ENCODE results near the gene LIMS1. TPM values are rescaled to one million over a fixed set of nuclear protein-coding genes. Genes with fewer than 3 reads are reported as not detected.
A peak's percentile ranks its signal among the peaks of the same experiment; 100 is the strongest.
"Not testable (repeated sequence)": the region's sequence is repeated elsewhere in the genome, so short reads cannot be mapped to it uniquely, and the experiment has no call there.

Gene LIMS1
- total RNA-seq, 1 donor from 2014 or later, result 217 TPM

DNA sequence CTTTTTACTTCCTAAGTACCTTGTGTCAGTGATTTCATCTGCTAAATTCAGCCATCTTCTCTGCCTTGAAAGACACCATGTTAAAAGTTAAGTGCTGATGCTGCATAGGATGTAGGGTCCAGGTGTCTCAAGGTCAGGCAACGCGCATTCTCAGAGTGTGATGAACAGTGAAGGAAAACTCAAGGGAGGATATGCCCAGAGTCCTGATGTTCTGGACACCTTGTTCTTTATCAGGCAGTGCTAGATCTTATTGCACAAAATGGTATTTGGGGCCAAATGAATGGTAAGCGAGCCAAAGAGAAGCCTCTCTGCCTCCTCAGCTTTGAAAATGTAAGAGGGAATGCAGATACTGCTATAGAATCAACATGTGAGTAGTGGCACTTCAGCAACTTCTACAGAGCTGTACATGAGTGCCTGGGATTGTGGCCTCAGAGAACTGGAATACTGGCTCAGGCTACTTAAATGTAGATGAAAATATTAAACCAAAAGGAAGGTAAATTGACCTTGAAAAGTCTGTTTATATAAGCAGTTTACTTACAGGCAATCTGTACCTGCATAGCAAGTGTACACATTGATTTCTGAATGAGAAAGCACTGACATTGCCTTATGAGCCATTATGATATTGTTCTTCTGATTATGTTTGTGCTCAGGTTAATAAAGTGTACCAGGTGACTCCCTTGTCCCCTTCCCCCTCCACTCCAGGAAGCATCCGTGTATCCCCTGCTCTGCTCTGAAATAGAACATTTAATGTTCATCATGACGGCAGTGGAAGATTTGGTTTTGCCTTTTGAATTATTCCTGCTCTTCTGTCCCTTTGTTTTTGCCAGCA, 98.3 kb downstream of the LIMS1 start:
- DNase-seq (ENCODE audit: low read depth in 2 of 2), result no peak

DNA sequence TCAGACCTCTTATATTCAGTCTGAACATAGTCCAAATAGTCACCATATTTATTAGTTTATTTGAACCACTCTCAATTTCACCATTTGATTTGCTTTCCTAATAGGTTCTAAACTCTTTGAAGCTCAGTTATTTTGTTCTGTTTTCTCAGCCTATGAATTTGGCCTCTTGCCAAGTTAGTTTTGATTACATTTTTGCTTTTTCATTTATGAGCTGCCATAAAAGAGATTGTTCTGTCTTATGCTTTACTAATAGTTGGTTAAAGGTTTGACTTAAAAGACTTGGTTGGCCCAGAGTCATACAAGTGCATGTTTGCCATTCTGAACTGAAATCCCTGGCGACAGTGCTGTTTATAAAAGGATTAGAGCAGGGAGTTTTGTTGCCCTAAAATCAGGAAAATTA, 99.1 kb downstream of the LIMS1 start:
- DNase-seq (ENCODE audit: low read depth in 2 of 2), result peak in 1 of 2 donors; percentile 64

DNA sequence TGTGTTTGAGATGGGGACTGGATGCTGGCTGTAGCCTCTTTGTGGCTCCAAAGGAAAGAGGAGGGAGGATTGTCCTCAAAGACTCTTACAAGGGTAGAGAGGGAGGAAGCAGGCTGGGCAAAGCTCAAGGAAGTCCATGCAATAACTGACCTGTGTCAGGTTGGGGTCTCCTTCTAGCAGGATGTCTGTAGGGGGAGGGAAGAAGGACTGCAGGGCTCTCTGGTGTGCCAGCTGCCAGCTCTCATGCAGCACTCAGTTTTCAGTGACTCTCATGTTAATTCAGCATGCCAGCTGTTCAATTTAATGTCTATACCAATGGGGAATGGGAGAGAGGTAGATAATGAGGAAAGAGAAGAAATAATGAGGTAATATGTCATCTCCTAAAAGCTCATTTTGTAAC, 99.7 kb downstream of the LIMS1 start:
- peak in 1 of 2 donors; percentile 39 for DNase-seq (ENCODE audit: low read depth in 2 of 2)

DNA sequence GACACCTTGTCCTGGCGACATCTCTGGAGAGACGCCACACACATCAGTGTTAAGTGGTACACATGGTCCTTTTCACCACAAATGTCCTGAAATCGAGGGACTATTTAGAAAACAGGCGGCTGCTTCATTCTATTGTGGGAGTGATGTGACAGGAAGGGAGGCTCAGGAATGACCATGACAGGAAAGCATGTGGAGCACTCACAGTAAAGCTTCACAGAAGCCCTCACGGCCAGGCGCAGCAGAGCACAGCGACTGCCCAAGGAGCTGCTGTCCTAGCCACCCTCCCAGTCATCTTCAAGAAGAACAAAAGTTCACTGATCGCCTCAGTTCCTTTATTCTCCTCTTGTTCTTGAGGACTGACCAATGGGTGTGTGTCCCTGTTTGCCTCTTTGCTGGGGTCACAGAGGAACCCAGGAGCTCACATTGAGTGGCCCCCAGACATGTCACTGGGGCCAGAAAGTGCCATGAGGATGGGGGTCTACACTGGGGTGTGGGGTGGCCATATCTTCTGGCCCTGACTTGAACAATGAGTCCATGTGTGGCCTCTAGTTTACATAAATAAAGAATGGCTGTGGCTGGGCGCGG, 100.4 kb downstream of the LIMS1 start:
- DNase-seq (ENCODE audit: low read depth in 2 of 2), result peak in 1 of 2 donors; percentile 59

DNA sequence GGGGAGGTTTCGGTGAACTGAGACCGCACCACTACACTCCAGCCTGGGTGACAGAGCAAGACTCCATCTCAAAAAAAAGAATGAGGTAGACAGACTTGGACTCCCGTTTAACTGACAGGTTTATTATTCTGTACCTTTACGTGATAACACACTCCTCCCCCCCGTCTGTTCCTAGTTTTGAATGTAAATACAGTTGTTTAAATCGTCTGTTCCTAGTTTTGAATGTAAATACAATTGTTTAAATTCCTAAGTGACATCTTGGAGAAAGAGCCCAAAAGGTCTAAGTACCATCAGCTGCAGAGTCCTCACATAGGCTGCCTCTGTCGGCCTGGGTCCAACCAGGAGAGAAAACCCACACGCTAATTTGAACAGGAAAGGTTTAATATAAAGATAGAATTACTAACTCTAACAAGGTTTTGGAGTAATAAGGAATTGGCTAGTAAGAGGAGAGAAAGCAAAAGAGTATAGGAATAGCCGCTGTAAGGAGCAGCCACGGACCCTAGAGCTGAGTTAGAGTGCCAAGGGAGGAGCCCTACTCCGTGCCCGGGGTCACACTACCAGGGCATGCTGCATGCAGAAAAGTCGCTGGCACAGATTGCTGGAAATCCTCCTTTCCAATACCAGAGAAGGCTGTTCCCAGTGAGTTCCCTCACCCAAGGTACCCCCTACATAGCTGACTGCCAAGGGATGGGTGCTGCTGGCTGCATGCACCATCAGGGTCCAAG, 101.5 kb downstream of the LIMS1 start:
- DNase-seq (ENCODE audit: low read depth in 2 of 2), result no peak

DNA sequence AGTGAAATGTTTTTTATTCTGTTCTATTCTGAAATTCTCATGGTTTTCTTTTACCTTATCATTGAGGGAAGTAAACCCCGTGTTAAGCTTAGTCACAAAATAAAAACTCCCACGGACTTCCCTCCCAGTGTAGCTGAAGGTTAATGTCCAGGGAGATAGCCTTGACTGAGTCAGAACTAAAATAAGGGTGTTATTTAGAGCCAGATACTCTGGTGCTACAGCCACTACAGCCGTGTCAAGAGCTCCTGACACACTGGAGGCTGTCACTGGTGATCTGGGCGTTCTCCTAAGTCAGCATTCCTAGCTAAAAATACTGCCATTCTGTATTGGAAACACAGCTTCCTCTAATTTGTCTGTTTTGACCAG, 103.0 kb downstream of the LIMS1 start:
- DNase-seq (ENCODE audit: low read depth in 2 of 2), result peak; percentile 96 to 99

DNA sequence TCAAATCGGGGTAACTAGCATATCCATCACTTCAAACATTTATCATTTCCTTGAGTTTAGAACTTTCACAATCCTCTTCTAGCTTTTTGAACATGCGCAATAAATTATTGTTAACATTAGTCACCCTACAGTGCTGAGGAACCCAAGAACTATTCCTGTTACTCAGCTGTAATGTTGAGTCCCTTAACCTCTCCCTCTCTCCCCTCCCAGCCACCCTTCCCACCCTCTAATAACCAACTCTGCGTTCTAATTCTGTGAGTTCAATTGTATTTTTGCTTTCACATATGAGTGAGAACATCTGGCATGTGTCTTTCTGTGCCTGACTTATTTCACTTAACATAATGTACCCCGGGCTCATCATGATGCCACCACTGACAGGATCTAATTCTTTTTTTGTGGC, 106.5 kb downstream of the LIMS1 start:
- peak in 1 of 2 donors; percentile 57 for DNase-seq (ENCODE audit: low read depth in 2 of 2)

DNA sequence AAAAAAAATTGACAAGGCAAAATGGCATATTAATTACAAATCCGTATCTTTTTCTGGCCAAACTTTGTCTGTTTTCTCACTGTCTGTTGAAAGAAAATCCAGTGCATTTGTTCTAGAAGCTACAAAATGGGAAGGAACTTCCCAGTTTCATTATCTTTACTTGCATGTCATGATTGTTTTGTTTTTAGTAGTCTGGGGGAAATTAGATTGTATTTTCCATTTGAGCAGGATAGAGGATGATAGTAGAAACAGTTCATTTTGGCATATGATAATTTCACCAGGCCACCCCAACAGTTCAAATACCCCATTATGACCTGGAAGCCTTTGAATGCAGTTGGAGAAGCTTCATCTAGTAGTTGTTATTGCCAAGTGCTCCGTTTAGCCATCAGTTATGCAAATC, 107.5 kb downstream of the LIMS1 start:
- peak; percentile 24 to 82 for DNase-seq (ENCODE audit: low read depth in 2 of 2)

DNA sequence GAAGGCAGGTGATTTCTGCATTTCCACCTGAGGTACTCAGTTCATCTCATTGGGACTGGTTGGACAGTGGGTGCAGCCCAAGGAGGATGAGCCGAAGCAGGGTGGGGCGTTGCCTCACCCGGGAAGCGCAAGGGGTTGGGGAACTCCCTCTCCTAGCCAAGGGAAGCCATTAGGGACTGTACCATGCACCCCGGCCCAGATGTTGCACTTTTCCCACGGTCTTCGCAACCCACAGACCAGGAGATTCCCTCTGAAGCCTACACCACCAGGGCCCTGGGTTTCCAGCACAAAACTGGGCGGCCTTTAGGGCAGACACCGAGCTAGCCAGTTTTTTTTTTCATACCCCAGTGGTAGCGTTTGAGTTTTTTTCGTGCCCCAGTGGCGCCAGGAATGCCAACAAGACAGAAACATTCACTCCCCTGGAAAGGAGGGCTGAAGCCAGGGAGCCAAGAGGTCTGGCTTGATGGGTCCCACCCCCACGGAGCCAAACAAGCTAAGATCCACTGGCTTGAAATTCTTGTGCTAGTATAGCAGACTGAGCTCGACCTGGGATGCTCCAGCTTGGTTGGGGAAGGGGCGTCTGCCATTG, 109.1 kb downstream of the LIMS1 start:
- no peak for DNase-seq (ENCODE audit: low read depth in 2 of 2)

DNA sequence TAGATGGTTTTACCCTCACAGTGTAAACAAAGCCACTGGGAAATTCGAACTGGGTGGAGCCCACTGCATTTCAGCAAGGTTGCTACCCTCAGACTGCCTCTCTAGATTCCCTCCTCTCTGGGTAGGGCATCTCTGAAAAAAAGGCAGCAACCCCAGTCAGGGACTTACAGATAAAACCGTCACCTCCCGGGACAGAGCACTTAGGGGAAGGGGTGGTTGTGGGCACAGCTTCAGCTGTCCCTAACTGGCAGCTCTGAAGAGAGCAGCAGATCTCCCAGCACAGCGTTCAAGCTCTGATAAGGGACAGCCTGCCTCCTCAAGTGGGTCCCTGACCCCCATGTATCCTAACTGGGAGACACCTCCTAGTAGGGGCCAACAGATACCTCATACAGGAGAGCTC, 109.6 kb downstream of the LIMS1 start:
- DNase-seq (ENCODE audit: low read depth in 2 of 2), result not testable (repeated sequence)

DNA sequence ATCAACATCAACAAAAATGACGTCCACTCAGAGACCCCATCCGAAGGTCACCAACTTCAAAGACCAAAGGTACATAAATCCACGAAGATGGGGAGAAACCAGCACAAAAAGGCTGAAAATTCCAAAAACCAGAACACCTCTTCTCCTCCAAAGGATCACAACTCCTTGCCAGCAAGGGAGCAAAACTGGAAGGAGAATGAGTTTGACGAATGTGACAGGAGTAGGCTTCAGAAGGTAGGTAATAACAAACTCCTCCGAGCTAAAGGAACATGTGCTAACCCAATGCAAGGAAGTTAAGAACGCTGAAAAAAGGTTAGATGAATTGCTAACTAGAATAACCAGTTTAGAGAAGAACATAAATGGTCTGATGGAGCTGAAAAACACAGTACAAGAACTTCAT, 110.2 kb downstream of the LIMS1 start:
- DNase-seq (ENCODE audit: low read depth in 2 of 2), result not testable (repeated sequence)

DNA sequence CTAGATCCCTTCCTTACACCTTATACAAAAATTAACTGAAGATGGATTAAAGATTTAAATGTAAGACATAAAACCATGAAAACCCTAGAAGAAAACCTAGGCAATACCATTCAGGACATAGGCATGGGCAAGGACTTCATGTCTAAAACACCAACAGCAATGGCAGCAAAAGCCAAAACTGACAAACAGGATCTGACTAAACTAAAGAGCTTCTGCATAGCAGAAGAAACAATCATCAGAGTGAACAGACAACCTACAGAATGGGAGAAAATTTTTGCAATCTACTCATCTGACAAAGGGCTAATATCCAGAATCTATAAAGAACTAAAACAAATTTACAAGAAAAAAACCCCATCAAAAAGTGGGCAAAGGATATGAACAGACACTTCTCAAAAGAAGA, 114.5 kb downstream of the LIMS1 start:
- not testable (repeated sequence) for DNase-seq (ENCODE audit: low read depth in 2 of 2)

DNA sequence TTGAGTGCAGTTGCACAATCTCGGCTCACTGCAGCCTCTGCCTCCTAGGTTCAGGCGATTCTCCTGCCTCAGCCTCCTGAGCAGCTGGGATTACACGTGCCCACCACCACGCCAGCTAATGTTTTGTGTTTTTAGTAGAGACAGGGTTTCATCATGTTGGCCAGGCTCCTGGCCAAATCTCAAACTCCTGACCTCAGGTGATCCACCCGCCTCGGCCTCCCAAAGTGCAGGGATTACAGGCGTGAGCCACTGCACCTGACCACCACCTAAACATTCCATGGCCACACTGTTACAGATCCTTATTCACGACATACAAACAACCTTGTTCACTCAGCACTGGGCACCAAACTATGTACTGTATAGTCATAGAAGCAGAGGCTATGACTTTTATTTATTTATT, 116.2 kb downstream of the LIMS1 start:
- DNase-seq (ENCODE audit: low read depth in 2 of 2), result not testable (repeated sequence)

DNA sequence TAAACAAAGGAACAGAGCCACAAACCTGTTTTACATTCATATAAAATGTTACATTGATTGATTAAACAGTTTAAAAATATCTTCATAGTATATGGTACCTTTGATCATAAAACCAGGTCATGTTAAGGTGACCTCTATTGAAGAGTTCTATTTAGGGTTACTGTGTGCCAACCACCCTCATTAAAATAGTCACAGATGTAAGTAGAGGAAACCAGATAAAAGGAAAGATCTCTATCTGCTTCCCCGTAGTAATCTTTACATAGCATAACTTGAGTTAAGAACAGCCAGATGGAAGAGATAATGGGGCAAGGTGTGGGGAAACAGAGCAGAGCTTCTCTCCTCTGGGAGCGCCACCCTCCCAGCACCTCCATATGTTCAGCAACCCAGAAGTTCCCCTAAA, 117.2 kb downstream of the LIMS1 start:
- not testable (repeated sequence) for DNase-seq (ENCODE audit: low read depth in 2 of 2)

DNA sequence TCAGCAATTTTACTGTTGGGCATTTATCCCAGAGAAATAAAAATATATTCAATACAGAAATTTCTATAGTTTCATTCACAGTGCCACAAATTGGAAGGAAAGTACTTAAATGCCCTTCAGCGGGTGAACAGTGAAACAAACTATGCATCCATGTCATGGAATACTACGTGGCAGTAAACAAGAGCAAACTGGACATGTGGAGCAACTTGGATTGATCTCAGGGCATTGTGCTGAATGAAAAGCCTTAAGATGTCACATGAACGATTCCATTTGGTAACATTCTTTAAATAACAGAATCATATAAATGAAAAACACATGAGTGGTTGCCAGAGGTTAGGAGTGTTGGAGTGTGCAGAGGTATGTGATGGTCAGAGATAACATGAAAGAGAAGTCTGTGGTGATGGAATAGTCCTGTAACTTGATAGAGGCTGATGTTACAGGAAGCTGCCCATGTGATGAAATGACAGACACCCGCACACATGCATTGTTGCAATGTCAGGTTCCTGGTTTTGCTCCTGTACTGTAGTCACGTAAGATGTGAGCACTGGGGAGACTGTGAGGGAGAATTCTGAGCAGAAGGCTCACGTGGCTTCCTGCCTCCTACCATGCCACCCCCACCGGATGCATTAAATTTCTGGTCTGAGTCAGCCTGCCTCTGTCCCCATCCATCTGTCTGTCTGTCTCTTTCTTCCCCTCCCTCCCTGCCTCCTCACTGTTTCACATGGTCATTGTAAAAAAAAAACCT, 118.1 kb downstream of the LIMS1 start:
- DNase-seq (ENCODE audit: low read depth in 2 of 2), result peak; percentile 93 to 95

DNA sequence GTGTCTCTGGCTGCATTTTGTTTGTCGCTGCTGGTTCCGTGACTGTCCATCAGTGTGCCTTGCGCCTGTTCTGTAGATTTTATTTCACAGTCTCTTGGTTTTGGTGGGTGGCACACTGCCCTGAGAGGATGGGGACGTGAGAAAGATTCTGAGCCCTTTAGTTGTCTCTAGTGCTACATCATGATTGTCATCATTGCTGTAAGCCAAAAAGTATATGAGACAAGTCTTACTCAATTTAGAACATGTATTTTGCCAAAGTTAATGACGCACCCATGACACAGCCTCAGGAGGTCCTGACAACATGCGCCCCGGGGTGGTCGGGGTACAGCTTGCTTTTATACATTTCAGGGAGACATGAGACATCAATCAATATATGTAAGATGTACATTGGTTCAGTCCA, 119.2 kb downstream of the LIMS1 start:
- not testable (repeated sequence) for DNase-seq (ENCODE audit: low read depth in 2 of 2)

DNA sequence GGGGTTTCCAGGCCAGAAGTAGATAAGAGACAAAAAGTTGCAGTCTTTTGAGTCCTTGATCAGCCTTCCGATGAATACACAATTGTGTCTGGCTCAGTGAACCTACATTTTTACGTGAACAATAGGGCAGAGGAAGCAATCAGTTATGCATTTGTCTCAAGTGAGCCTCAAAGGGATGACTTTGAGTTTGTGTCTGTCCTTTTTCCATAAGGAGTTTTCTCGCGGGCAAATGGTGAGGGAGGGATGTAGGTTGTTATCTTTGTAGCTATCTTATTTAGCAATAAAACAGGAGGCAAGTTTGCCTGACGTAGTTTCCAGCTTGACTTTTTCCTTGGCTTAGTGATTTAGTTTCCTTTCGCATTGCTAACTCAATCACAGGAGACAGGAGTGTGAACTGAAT, 119.6 kb downstream of the LIMS1 start:
- peak in 1 of 2 donors; percentile 72 for DNase-seq (ENCODE audit: low read depth in 2 of 2)

DNA sequence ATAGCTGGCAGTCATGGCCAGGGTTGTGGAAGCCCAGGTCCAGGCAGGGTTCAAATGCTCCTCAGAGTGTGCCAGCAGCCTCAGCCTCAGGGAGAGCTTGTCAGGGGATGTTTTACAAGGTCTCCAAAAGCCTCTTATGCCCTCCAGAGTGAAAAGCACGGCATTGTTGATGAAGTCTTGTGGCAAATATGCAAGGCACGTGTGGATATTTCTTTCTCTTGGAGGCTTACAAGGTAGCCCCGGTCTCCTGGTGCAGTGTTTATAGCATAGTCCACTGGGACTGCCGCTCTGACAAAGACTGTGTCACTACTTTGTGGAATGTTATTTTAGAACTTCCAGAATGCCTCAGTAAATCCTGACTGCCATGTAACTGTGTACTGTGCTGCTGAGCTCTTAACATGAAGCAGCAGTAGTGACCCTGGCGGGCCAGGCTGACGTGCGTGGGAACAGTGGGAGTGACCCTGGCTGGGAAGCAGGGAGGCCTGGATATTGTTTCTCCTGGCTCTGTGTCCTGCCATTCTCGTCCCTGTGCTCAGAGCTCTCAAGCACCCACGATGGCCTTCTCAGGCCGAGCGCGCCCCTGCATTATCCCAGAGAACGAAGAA, 120.4 kb downstream of the LIMS1 start:
- peak; percentile 84 to 91 for DNase-seq (ENCODE audit: low read depth in 2 of 2)

DNA sequence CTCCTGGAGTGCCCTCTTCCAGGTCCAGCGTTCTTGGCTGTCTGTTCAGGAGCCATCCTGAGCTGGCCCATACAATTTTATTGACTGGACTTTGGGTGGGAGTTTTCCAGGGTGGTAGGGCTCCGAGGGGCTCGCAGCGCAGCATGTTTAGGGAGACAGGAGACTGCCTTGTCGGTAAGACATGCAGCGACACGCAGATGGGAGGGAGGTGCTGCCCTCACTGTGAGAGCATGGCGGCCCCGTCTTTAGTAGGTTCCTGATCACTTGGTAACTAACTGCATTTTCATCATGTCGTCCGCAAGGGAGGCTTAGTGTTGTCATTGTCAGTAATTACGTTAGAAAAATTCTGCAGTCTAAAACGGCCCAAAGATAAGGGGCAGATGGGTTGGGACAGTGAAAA, 121.0 kb downstream of the LIMS1 start:
- DNase-seq (ENCODE audit: low read depth in 2 of 2), result not testable (repeated sequence)

DNA sequence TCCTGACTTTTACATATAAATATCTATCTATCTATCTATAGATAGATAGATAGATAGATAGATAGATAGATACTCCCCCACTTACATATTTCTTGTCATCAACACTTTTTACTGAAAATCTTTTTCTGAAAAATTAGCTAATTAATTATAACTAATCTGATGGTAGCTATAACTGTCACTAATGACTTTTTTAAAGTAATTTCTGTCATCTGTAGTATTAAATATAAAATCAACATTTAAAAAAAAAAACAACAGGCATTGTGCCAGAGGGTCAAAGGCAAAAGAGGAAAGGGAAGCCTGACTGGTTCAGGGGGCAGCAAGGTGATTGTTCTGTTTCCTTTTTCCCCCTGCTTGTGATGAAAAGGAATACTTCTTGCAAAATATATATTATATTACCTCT, 122.0 kb downstream of the LIMS1 start:
- peak in 1 of 2 donors; percentile 52 for DNase-seq (ENCODE audit: low read depth in 2 of 2)

DNA sequence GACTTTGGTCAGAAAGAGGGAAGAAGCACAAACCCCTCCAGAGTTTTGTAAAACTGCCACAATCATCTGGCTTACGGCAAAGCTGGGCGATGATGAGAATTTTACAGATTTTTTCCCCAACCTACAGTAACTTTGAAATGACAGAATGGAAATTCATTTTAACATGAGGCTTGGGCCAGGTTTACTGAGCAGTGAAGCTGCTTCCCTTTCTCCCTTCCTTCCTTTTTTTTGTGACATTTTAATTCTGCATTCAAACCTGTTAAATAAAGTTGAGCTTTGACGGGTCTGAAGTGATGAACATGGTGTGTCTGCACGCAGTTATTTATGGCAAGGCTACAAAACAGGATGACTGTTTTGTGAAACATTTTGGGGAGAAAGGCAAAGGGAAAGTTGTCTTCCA, 123.2 kb downstream of the LIMS1 start:
- DNase-seq (ENCODE audit: low read depth in 2 of 2), result not testable (repeated sequence)

All from dermis microvascular lymphatic vessel endothelial cell (primary cell).